ENCODE data around the gene MAGEA3. TPM values are rescaled to one million over a fixed set of nuclear protein-coding genes. Genes with fewer than 3 reads are reported as not detected.
"Not testable (repeated sequence)": the region's sequence is repeated elsewhere in the genome, so short reads cannot be mapped to it uniquely, and the experiment has no call there.

MAGEA3 gene
- total RNA-seq, 1 experiment from 2014 or later = 0.21 TPM

DNA sequence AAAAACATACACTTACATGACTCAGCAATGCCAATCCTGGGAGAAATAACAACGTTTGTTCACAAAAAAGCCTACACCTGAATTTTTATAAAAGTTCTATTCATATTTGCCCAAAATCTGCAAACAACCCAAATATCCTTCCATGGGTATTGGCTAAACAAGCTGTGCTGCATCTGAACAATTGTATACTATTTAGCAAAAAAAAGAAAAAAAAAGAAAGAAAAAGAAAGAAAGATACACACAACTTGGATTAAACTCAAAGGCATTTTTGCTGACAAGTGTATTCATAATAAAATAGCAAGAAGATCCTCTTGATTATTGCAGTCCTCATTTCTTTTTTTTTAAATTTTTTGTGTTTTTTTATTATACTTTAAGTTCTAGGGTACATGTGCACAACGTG is 24.5 kb upstream of the MAGEA3 start:
- BruUV-seq (replicated peaks) = no TSS peak
- Histone ChIP-seq H3K36me3 (ENCODE audit: control insufficient read depth, insufficient read depth, low read length) (no peaks in the 10 kb centered on the region), H3K27me3 (ENCODE audit: control insufficient read depth, insufficient read depth, low read length) (no peaks in the 10 kb centered on the region), H3K4me3 (ENCODE audit: low read depth in 2 of 2, low read length in 2 of 2) (no peak overlapping the region), H3K9me3 (ENCODE audit: control insufficient read depth, insufficient read depth, low read depth, low read length) (no peaks in the 10 kb centered on the region), H3K4me1 (ENCODE audit: control insufficient read depth, insufficient read depth, low read length) (no peaks in the 10 kb centered on the region), H3K27ac (ENCODE audit: low read length) (no peak overlapping the region)
- ChIA-PET POLR2A (no interaction called here), CTCF (no interaction called here)
- intact Hi-C loops (cut with micrococcal nuclease; ENCODE audit: unreplicated experiment) (no loop called here), in situ Hi-C loops (cut with HindIII; ENCODE audit: low pct_unique_long_range_greater_than_20kb, low sequenced_read_pairs) (no loop called here)
- TF ChIP-seq SIN3A (IDR thresholded peaks at IDR 0.05; ENCODE audit: borderline replicate concordance, insufficient read depth, low read depth, low read length) = no peak
- TF ChIP-seq, protein P1, sequence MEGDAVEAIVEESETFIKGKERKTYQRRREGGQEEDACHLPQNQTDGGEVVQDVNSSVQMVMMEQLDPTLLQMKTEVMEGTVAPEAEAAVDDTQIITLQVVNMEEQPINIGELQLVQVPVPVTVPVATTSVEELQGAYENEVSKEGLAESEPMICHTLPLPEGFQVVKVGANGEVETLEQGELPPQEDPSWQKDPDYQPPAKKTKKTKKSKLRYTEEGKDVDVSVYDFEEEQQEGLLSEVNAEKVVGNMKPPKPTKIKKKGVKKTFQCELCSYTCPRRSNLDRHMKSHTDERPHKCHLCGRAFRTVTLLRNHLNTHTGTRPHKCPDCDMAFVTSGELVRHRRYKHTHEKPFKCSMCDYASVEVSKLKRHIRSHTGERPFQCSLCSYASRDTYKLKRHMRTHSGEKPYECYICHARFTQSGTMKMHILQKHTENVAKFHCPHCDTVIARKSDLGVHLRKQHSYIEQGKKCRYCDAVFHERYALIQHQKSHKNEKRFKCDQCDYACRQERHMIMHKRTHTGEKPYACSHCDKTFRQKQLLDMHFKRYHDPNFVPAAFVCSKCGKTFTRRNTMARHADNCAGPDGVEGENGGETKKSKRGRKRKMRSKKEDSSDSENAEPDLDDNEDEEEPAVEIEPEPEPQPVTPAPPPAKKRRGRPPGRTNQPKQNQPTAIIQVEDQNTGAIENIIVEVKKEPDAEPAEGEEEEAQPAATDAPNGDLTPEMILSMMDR (IDR thresholded peaks at IDR 0.05) = no peak
- ATAC-seq = no peak
- no peak for DNase-seq (ENCODE audit: low read depth, low spot score)

GRCh38 chrX:152674652-152675051 is 23.9 kb upstream of the MAGEA3 start:
- in situ Hi-C loops (cut with HindIII; ENCODE audit: low pct_unique_long_range_greater_than_20kb, low sequenced_read_pairs); DNase-seq (ENCODE audit: low read depth, low spot score); BruUV-seq (replicated peaks): not testable (repeated sequence)

GRCh38 chrX:152681012-152681411 is 17.6 kb upstream of the MAGEA3 start:
- ATAC-seq = peak; percentile 78
- in situ Hi-C loops (cut with HindIII; ENCODE audit: low pct_unique_long_range_greater_than_20kb, low sequenced_read_pairs); H3K4me1 ChIP-seq (ENCODE audit: control insufficient read depth, insufficient read depth, low read length); H3K36me3 ChIP-seq (ENCODE audit: control insufficient read depth, insufficient read depth, low read length); BruUV-seq (replicated peaks); H3K27ac ChIP-seq (ENCODE audit: low read length); POLR2A ChIA-PET; DNase-seq (ENCODE audit: low read depth, low spot score); H3K9me3 ChIP-seq (ENCODE audit: control insufficient read depth, insufficient read depth, low read depth, low read length); intact Hi-C loops (cut with micrococcal nuclease; ENCODE audit: unreplicated experiment); H3K27me3 ChIP-seq (ENCODE audit: control insufficient read depth, insufficient read depth, low read length); CTCF ChIA-PET; H3K4me3 ChIP-seq (ENCODE audit: low read depth in 2 of 2, low read length in 2 of 2): not testable (repeated sequence)

More at GRCh38 chrX:152674652-152675051, 23.9 kb upstream of the MAGEA3 start:
- H3K4me1 ChIP-seq (ENCODE audit: control insufficient read depth, insufficient read depth, low read length); POLR2A ChIA-PET; CTCF ChIA-PET; H3K36me3 ChIP-seq (ENCODE audit: control insufficient read depth, insufficient read depth, low read length); intact Hi-C loops (cut with micrococcal nuclease; ENCODE audit: unreplicated experiment); H3K27ac ChIP-seq (ENCODE audit: low read length); ATAC-seq; H3K9me3 ChIP-seq (ENCODE audit: control insufficient read depth, insufficient read depth, low read depth, low read length); H3K4me3 ChIP-seq (ENCODE audit: low read depth in 2 of 2, low read length in 2 of 2); H3K27me3 ChIP-seq (ENCODE audit: control insufficient read depth, insufficient read depth, low read length): not testable (repeated sequence)

- not testable (repeated sequence) for H3K36me3 ChIP-seq (ENCODE audit: control insufficient read depth, insufficient read depth, low read length)
Observed at GRCh38 chrX:152700390-152700789, 1.8 kb downstream of the MAGEA3 start.

DNA sequence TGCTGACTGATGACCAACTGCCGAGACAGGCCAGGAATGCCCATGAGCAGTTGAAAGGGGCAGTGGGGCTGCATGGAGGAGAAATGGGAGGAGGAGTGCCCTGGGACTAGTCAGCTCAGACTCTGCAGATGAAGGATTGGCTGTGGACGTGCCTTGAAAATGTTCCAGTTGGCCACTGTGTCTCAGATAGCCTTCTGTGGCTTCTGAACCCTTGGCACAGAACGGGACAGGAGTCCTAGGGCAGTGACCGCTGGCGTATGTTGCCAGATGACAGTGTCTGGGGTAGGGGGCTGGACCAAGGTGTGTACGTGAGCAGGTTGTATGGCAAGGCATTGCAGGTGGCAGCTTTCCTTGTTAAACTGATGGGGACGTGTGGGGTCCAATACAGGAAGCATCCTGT is 7.9 kb downstream of the MAGEA3 start:
- in situ Hi-C loops (cut with HindIII; ENCODE audit: low pct_unique_long_range_greater_than_20kb, low sequenced_read_pairs); H3K4me3 ChIP-seq (ENCODE audit: low read depth in 2 of 2, low read length in 2 of 2); H3K27me3 ChIP-seq (ENCODE audit: control insufficient read depth, insufficient read depth, low read length); H3K4me1 ChIP-seq (ENCODE audit: control insufficient read depth, insufficient read depth, low read length); H3K36me3 ChIP-seq (ENCODE audit: control insufficient read depth, insufficient read depth, low read length); intact Hi-C loops (cut with micrococcal nuclease; ENCODE audit: unreplicated experiment); BruUV-seq (replicated peaks); H3K27ac ChIP-seq (ENCODE audit: low read length); DNase-seq (ENCODE audit: low read depth, low spot score); H3K9me3 ChIP-seq (ENCODE audit: control insufficient read depth, insufficient read depth, low read depth, low read length); CTCF ChIA-PET; POLR2A ChIA-PET; ATAC-seq: not testable (repeated sequence)

More at GRCh38 chrX:152700390-152700789, 1.8 kb downstream of the MAGEA3 start:
- ATAC-seq; BruUV-seq (replicated peaks); DNase-seq (ENCODE audit: low read depth, low spot score); in situ Hi-C loops (cut with HindIII; ENCODE audit: low pct_unique_long_range_greater_than_20kb, low sequenced_read_pairs); H3K27ac ChIP-seq (ENCODE audit: low read length); H3K9me3 ChIP-seq (ENCODE audit: control insufficient read depth, insufficient read depth, low read depth, low read length); H3K27me3 ChIP-seq (ENCODE audit: control insufficient read depth, insufficient read depth, low read length); intact Hi-C loops (cut with micrococcal nuclease; ENCODE audit: unreplicated experiment); H3K4me3 ChIP-seq (ENCODE audit: low read depth in 2 of 2, low read length in 2 of 2); CTCF ChIA-PET; POLR2A ChIA-PET; H3K4me1 ChIP-seq (ENCODE audit: control insufficient read depth, insufficient read depth, low read length): not testable (repeated sequence)

DNA sequence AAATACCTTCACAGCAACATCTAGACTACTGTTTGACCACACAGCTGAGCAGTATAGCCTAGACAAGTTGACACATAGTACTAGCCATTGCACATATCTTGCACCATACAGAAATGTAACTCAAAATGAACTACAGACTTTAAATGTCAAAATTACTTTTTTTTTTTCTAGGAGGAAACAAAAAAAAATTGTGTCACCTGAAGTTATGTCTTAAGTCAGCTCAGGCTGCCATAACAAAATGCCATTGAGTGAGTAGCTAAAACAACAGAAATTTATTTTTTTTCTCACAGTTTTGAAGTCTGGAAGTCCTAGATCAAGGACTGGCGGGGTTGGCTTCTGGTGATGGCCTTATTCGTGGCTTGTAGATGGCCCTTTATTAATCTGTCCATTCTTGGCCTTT is 10.6 kb downstream of the MAGEA3 start, which contains the start of gene CSAG2:
Gene CSAG2, minus strand, starts transcription at position 101 of the 400 bp plus-strand sequence. CDS start 161 bp downstream, outside the sequence.
- H3K4me3 ChIP-seq (ENCODE audit: low read depth in 2 of 2, low read length in 2 of 2); H3K27me3 ChIP-seq (ENCODE audit: control insufficient read depth, insufficient read depth, low read length); H3K27ac ChIP-seq (ENCODE audit: low read length); H3K9me3 ChIP-seq (ENCODE audit: control insufficient read depth, insufficient read depth, low read depth, low read length); H3K4me1 ChIP-seq (ENCODE audit: control insufficient read depth, insufficient read depth, low read length); DNase-seq (ENCODE audit: low read depth, low spot score); CTCF ChIA-PET; intact Hi-C loops (cut with micrococcal nuclease; ENCODE audit: unreplicated experiment); in situ Hi-C loops (cut with HindIII; ENCODE audit: low pct_unique_long_range_greater_than_20kb, low sequenced_read_pairs); POLR2A ChIA-PET; ATAC-seq; BruUV-seq (replicated peaks); H3K36me3 ChIP-seq (ENCODE audit: control insufficient read depth, insufficient read depth, low read length): not testable (repeated sequence)

DNA sequence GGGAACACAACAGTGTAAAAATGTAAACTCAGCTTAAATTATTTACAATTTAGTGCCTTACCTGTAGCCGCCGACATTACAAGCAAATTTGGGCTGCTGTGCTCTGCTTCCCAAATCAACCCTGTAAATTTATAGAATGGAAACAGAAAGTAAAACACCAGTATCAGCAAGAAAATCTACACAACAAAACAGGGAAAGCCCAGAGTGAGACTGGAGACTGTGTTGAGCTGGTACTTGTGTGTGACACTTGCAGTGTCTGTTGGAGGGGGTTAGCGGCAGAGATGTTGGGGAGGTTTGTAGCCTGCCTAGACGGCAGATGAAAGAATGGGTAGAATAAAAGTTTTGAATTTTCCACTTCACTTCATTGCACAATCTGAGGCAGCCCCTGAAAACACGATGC is 14.6 kb downstream of the MAGEA3 start:
- ATAC-seq; BruUV-seq (replicated peaks); H3K27ac ChIP-seq (ENCODE audit: low read length); CTCF ChIA-PET; H3K27me3 ChIP-seq (ENCODE audit: control insufficient read depth, insufficient read depth, low read length); intact Hi-C loops (cut with micrococcal nuclease; ENCODE audit: unreplicated experiment); in situ Hi-C loops (cut with HindIII; ENCODE audit: low pct_unique_long_range_greater_than_20kb, low sequenced_read_pairs); H3K4me1 ChIP-seq (ENCODE audit: control insufficient read depth, insufficient read depth, low read length); H3K36me3 ChIP-seq (ENCODE audit: control insufficient read depth, insufficient read depth, low read length); H3K9me3 ChIP-seq (ENCODE audit: control insufficient read depth, insufficient read depth, low read depth, low read length); DNase-seq (ENCODE audit: low read depth, low spot score); H3K4me3 ChIP-seq (ENCODE audit: low read depth in 2 of 2, low read length in 2 of 2); POLR2A ChIA-PET: not testable (repeated sequence)

All from Panc1 (cell line).